ENCODE measurements around the gene TAF13.
"Not testable (repeated sequence)": the region's sequence is repeated elsewhere in the genome, so short reads cannot be mapped to it uniquely, and the experiment has no call there.

TAF13 gene

GRCh38 chr1:109094377-109094803, 18.6 kb upstream of the TAF13 start:
- no peak for DNase-seq

DNA sequence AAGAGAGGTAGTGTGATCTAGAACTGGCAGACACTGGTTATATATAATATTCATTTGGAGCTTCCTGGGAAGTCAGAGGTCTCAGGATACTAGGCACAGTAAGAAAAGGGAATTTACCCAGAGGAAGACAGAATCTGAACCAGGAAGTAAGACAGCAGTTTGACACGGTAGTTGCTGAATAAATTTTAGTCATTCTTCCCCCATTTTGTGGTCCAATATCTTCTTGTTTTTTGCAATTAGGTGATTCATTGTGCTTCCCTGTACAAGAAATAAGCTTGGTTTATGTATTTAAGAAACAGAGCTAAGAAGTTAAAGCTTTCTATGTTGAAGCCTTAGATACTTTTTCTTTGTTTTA, 16.0 kb upstream of the TAF13 start:
- no peak for DNase-seq

GRCh38 chr1:109091078-109091838, 15.5 kb upstream of the TAF13 start:
- DNase-seq = peak in 1 of 58 donors; percentile 67

DNA sequence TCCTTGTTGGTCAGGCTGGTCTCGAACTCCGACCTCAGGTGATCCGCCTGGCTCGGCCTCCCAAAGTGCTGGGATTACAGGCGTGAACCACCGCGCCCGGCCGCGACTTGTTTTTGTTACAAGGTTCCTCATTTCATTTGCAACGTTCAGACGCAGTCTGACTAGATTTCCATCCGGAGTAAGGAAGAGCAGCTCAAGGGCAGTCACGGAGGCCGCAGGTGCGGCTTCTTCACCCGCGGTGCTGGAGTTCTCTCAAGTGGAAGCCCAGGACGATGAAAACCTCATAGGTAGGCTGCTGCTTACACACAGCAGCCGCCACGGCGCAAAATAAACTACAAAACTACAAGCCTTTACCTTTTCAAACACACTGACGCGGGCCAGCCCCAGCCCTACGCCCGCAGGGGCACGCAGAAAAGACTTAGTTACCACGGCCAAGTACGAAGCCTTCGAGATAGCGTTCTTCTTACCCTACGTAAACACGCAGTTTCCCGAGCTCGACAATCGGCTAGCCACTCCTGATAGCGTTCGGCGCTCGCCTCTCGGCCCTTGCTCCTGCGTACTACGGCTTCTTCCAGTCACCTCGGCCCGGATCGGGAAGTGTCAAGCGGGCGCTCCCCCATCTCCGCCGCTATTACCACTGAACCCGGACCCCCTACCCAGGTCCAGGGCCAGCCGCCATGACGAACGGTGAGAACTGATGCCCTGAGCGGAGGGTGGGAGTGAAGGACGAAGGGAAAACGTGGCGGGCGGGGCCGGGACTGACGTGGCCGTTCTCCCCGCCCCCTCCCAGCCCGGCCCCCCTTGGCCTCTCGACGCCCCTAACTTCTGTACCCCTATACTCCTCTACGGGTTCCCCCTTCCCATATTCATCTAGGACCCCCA, 14.6 kb upstream of the TAF13 start, which contains the start of gene TMEM167B:
Gene TMEM167B (plus strand): TSS at position 569 of the 882 bp plus-strand sequence. CDS start 109 bp downstream, at position 678.
- DNase-seq = peak; percentile 40 to 94 (median 88)

DNA sequence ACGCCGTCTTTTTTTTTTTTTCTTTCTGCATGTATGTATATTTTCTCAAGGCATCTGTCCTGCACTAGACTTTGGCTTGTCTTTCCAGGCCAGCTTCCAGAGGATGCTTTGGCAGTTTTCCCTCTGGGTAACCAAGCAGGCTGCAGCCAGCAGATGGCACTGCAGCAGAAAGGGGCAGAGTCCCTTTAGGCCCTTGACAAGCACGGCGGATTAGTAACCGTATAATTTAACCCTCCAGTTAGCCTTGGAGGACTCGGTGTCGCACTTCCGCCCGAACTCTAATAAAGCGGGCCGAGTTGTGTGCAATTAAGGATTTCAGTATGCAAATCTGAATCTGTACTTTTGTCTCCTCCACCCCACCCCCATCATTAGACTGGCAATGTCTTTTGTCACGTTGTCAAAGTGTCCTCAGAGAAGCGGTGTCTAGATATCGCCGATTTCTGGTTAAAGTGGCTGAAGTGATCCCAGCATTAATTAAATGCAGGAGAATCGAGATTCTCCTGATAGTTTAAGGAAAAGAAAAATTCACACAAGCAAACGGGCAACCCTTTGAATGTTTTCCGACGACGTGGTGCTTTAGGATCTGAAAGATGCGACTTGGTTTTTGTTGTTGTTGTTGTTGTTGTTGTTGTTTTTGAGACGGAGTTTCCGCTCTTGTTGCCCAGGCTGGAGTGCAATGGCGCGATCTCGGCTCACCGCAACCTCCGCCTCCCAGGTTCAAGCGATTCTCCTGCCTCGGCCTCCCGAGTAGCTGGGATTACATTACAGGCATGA, 13.6 kb upstream of the TAF13 start:
- DNase-seq = peak in 55 of 58 donors; percentile 31 to 93 (median 76)

DNA sequence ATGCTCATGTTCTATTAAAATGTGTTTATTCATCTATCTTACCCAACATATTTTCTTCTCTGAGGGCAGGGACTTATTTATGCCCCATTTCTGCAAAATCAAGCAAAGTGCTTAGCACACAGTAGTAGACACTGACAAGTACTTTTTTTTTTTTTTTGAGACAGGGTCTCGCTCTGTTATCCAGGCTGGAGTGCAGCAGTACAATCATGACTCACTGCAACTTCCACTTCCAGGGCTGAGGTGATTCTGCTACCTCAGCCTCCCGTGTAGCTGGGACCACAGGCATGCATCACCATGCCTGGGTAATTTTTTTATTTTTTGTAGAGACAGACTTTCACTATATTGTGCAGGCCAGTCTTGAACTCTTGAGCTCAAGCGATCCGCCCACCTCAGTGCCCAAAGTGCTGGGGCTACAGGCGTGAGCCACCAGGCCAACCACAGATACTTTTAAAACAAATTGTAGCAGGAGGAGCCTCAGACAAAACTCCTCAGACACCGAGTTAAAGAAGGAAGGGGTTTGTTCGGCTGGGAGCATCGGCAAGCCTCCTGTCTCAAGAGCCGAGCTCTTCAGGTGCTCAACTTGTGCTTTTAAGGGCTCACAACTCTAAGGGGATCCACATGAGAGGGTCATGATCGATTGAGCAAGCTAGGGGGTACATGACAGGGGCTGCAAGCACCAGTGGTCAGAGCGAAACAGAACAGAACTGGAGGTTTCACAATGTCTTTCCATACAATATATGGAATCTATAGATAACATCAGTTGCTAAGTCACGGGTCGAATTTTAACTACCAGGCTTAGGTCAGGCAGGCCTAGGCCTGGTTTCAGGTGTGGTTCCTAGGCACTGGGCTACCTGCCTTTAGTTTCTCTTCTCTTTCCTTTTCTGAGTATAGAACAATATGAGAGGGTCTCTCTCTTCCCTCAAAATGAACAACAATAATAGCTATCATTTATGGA, 9.0 kb upstream of the TAF13 start:
- no peak for DNase-seq

- DNase-seq = peak in 49 of 58 donors; percentile 6 to 94 (median 52)
Measured at GRCh38 chr1:109083923-109084322, 8.1 kb upstream of the TAF13 start.

DNA sequence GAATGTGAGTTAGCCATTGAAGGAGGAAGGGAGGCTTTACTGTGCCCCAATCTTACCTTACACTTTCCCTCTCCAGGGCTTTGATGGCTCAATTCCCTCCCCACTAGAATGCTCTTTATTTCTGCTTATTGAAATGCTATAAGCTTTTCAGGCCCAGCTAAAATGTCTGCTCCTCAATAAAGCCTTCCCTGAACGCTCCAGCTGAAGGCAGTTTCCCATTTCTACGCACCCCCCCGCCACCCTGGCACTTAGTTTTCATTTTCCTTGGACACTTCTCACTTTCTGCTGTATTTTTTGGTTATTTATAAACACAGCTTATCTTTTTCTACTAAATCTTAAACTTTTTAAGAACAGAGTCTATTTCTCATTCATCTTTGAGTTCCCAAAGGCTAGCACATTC, 7.7 kb upstream of the TAF13 start:
- DNase-seq = no peak

GRCh38 chr1:109080441-109081082, 4.8 kb upstream of the TAF13 start:
- DNase-seq = no peak

GRCh38 chr1:109079240-109079622, 3.4 kb upstream of the TAF13 start:
- DNase-seq = no peak

- DNase-seq = no peak
Measured at GRCh38 chr1:109078317-109078716, 2.5 kb upstream of the TAF13 start.

GRCh38 chr1:109069294-109069693, 6.5 kb downstream of the TAF13 start:
- no peak for DNase-seq

- DNase-seq = no peak
Measured at GRCh38 chr1:109067883-109068282, 7.9 kb downstream of the TAF13 start.

DNA sequence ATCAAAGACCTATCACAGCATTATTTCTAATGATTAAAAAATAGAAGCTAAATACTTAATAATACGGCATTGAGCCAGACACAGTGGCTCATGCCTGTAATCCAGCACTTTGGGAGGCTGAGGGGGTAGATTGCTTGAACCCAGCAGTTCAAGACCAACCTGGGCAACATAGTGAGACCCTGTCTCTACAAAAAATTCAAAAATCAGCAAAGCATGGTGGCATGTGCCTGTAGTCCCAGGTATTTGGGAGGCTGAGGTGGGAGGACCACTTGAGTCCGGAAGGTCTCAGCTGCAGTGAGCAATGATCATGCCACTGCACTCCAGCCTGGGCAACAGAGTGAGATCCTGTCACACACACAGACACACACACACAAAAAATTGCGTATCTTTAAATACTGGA, 10.7 kb downstream of the TAF13 start:
- DNase-seq = no peak

DNA sequence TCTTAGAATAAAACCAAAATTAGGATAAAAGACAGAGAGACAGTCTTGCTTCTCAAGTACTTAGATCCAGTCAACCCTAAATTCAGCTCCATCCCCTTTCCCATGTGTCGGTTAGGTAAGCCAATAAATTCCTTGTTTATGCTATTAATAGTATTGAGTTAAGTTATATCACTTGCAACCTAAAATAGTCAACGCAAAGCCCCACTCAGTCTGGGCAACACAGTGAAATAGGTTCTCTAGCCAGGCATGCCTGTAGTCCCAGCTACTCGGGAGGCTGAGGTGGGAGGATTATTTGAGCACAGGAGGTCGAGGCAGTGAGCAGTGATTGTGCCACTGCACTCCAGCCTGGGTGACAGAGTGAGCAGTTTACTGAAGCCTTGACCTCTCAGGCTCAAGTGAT, 14.6 kb downstream of the TAF13 start:
- DNase-seq = no peak

- DNase-seq = no peak
Measured at GRCh38 chr1:109060707-109061106, 15.1 kb downstream of the TAF13 start.

DNA sequence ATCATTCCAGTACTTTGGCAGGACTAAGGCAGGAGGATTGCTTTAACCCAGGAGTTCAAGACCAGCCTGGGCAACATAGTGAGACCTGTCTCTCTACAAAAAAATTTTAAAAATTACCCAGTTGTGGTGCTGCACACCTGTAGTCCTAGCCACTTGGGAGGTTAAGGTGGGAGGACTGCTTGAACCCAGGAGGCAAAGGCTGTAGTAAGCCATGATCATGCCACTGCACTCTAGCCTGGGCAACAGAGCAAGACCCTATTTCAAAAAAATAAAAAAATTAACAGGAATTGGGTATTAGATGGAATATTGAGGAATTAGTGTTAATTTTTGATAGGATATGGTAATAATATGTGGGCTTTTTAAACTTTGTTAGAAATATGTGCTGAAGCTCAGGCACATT, 16.8 kb downstream of the TAF13 start:
- DNase-seq = no peak

DNA sequence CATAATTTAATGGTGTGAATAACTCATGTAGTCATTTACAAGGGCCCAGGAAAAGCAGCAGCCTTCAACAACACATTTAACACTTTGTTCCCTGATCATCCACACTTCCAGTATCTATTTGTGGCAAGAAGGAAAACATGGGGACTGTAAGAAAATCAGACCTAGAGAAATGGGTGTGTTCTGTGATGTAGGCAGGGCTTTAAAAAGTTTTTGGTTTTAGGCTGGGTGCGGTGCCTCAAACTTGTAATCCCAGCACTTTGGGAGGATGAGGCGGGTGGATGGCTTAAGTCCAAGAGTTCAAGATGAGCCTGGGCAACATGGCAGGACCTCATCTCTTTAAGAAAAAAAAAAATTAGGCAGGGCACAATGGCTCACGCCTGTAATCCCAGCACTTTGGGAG, 19.7 kb downstream of the TAF13 start:
- DNase-seq = no peak

DNA sequence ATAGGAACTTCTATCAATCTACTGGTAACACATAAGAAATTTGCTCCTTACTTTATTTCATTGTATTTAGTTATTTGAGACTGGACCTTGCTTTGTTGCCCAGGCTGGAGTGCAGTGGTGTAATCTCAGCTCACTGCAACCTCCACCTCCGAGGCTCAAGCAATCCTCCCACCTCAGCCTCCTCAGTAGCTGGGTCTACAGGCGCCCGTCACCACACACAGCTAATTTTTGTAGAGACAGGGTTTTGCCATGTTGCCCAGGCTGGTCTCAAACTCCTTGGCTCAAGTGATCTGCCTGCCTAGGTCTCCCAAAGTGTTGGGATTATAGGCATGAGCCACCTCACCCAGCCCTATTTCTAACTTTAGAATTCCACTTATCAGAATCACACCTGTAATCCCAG, 23.7 kb downstream of the TAF13 start:
- DNase-seq = not testable (repeated sequence)
